ENCODE results near the gene MAGI2.

The MAGI2 gene

GRCh38 chr7:78567836-78568235 is 885.6 kb downstream of the MAGI2 start:
- H3K4me3 ChIP-seq (ENCODE audit: low read depth, low read length): no peak overlapping the region
- TF ChIP-seq CTCF (IDR thresholded peaks at IDR 0.05; ENCODE audit: low read depth, low read length): no peak

GRCh38 chr7:78565784-78566183 is 887.7 kb downstream of the MAGI2 start:
- TF ChIP-seq CTCF (IDR thresholded peaks at IDR 0.05; ENCODE audit: low read depth, low read length): no peak
- no peak overlapping the region for H3K4me3 ChIP-seq (ENCODE audit: low read depth, low read length)

- TF ChIP-seq CTCF (IDR thresholded peaks at IDR 0.05; ENCODE audit: low read depth, low read length): no peak
- H3K4me3 ChIP-seq (ENCODE audit: low read depth, low read length): no peak overlapping the region
Measured at GRCh38 chr7:78563191-78563590, 890.3 kb downstream of the MAGI2 start.

GRCh38 chr7:78562191-78562590 is 891.3 kb downstream of the MAGI2 start:
- H3K4me3 ChIP-seq (ENCODE audit: low read depth, low read length): no peak overlapping the region
- no peak for TF ChIP-seq CTCF (IDR thresholded peaks at IDR 0.05; ENCODE audit: low read depth, low read length)

- no peak for TF ChIP-seq CTCF (IDR thresholded peaks at IDR 0.05; ENCODE audit: low read depth, low read length)
- H3K4me3 ChIP-seq (ENCODE audit: low read depth, low read length): no peak overlapping the region
Measured at GRCh38 chr7:78558566-78558965, 894.9 kb downstream of the MAGI2 start.

- TF ChIP-seq CTCF (IDR thresholded peaks at IDR 0.05; ENCODE audit: low read depth, low read length): no peak
- no peak overlapping the region for H3K4me3 ChIP-seq (ENCODE audit: low read depth, low read length)
Measured at GRCh38 chr7:78543976-78544375, 909.5 kb downstream of the MAGI2 start.

GRCh38 chr7:78542981-78543380 is 910.5 kb downstream of the MAGI2 start:
- H3K4me3 ChIP-seq (ENCODE audit: low read depth, low read length): no peak overlapping the region

More at GRCh38 chr7:78542981-78543380, 910.5 kb downstream of the MAGI2 start:
- no peak for TF ChIP-seq CTCF (IDR thresholded peaks at IDR 0.05; ENCODE audit: low read depth, low read length)
